Neural cell (in vitro differentiated cells): ENCODE measurements around the gene XYLT2.

Experiments
- EZH2 ChIP-seq: fragments of 200-600, 300-800 bp; shearing (Covaris generic), sonication (generic); IDR thresholded peaks from 2 replicates; pipeline ENCODE4 v1.6.1; 2014; ENCODE audit warnings: antibody characterized with exemption, low read length, borderline replicate concordance, mild to moderate bottlenecking; ENCODE audit not compliant: insufficient read depth, poor library complexity, severe bottlenecking
- POLR2AphosphoS5 ChIP-seq: IDR thresholded peaks from 2 replicates; pipeline ENCODE4 v1.6.1; 2012
- RAD21 ChIP-seq: fragments of 450-650 bp; conservative IDR thresholded peaks from 2 replicates; pipeline ENCODE4 v1.6.1; 2014; ENCODE audit warnings: antibody characterized with exemption, mild to moderate bottlenecking, moderate library complexity

GRCh38 chr17:50310455-50311111, 35.3 kb upstream of the XYLT2 start:
- TF ChIP-seq POLR2AphosphoS5 (no peak), RAD21 (no peak), EZH2 (no peak)
